NOMO-1 treated with dmso at 0.1 percent for 144 hours (cell line): Measurements from ENCODE around the gene MYL11.

Source experiments
- DNase-seq: peaks from one replicate; lab custom pipeline; 2025; ENCODE audit not compliant: unreplicated experiment; lab: John Stamatoyannopoulos, UW

The MYL11 gene

GRCh38 chr16:30353438-30354129 is 21.0 kb upstream of the MYL11 start:
- no peak for DNase-seq

- no peak for DNase-seq
Observed at GRCh38 chr16:30354423-30355143, 20.0 kb upstream of the MYL11 start.

- peak; percentile 97 for DNase-seq
Observed at GRCh38 chr16:30355144-30355953, 19.3 kb upstream of the MYL11 start, which contains the start of gene CD2BP2. Gene CD2BP2, minus strand, starts transcription at chr16:30355308. Its CDS starts 627 bp downstream, at chr16:30354681.

- no peak for DNase-seq
Observed at GRCh38 chr16:30355954-30356308, 18.7 kb upstream of the MYL11 start.

- no peak for DNase-seq
Observed at GRCh38 chr16:30356401-30357084, 18.1 kb upstream of the MYL11 start.

- no peak for DNase-seq
Observed at GRCh38 chr16:30357085-30357714, 17.4 kb upstream of the MYL11 start.

GRCh38 chr16:30357715-30358576 is 16.7 kb upstream of the MYL11 start:
- DNase-seq, result no peak

- no peak for DNase-seq
Observed at GRCh38 chr16:30358577-30358936, 16.0 kb upstream of the MYL11 start.

- DNase-seq, result no peak
Observed at GRCh38 chr16:30358990-30359870, 15.4 kb upstream of the MYL11 start.

- no peak for DNase-seq
Observed at GRCh38 chr16:30359871-30360170, 14.8 kb upstream of the MYL11 start.

- no peak for DNase-seq
Observed at GRCh38 chr16:30361180-30361579, 13.4 kb upstream of the MYL11 start.

- DNase-seq, result no peak
Observed at GRCh38 chr16:30365200-30365599, 9.4 kb upstream of the MYL11 start.

- DNase-seq, result no peak
Observed at GRCh38 chr16:30366511-30366910, 8.1 kb upstream of the MYL11 start.

- DNase-seq, result no peak
Observed at GRCh38 chr16:30367349-30368009, 7.1 kb upstream of the MYL11 start.

- DNase-seq, result peak; percentile 40
Observed at GRCh38 chr16:30368122-30368791, 6.3 kb upstream of the MYL11 start.

- DNase-seq, result no peak
Observed at GRCh38 chr16:30368792-30369090, 5.9 kb upstream of the MYL11 start.

- DNase-seq, result no peak
Observed at GRCh38 chr16:30369091-30369937, 5.3 kb upstream of the MYL11 start.
